ENCODE results near the gene ATP10A.

ATP10A gene

DNA sequence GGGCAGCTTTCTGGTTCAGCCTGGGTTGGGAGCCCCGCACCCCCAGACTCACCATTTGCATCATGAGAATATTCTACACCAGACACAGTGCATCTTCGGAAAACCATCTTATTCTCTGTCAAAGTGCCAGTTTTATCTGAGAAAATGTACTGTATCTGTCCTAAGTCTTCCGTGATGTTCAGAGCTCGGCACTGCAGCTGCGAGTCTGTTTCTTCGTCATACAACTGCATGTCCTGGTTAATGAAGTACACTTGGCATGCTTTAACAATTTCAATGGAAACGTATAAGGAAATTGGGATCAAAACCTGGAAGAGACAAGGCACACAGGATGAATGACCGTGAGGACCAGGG lies 141.5 kb downstream of the ATP10A start:
- no peak for DNase-seq (ENCODE audit: low spot score)
- no peak overlapping the region for H3K27ac ChIP-seq
- CTCF ChIA-PET: interaction anchor here (1.4 kb wide), 1 partner anchor 12 kb away, joined by 5 read pairs; no protein-coding TSS in a partner anchor
- POLR2A ChIA-PET (ENCODE audit: low non-redundant PET): no interaction called here
- TF ChIP-seq, protein P1, sequence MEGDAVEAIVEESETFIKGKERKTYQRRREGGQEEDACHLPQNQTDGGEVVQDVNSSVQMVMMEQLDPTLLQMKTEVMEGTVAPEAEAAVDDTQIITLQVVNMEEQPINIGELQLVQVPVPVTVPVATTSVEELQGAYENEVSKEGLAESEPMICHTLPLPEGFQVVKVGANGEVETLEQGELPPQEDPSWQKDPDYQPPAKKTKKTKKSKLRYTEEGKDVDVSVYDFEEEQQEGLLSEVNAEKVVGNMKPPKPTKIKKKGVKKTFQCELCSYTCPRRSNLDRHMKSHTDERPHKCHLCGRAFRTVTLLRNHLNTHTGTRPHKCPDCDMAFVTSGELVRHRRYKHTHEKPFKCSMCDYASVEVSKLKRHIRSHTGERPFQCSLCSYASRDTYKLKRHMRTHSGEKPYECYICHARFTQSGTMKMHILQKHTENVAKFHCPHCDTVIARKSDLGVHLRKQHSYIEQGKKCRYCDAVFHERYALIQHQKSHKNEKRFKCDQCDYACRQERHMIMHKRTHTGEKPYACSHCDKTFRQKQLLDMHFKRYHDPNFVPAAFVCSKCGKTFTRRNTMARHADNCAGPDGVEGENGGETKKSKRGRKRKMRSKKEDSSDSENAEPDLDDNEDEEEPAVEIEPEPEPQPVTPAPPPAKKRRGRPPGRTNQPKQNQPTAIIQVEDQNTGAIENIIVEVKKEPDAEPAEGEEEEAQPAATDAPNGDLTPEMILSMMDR (conservative IDR thresholded peaks at IDR 0.05; ENCODE audit: low read depth): no peak

DNA sequence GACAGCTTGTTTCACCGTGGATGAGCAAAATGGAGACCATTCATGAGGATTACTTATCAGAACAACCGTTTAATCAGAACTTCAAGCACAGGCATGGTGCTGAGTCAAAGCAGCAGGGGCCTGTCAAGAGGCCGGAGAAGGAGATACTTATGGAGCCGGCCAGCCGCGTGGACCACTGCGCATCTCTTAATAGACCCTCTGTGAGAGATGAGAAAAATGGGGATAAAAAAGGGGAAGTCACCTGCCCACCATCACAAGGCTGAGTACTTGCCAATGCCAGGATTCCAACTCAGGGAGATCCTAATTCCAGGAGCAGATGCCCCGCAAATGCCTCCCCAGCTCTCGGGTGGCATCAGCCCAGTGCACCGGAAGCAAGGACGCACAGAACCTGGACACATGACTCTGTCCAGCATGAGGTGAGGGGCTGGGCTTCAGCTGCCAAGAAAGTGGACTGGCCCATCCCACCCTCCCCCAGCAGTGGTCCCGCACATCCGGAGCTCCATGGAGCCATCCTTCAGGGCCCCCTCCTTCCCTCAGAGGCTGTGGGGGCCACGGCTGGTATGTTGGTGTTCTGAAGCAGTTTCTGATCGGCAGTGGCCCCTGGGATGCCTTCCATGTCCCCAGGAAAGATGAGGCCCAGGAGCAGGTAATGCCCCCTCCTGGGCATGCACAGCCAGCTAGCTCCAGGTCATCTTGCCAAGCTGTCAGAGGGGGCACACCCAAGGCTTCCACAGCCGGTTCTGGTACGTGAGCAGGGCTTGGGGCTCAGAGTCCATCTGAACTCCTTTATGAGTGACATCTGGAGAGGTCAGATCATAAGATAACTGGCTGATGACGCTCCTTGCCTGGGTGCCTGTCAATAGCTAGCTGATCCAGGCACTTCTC lies 143.8 kb downstream of the ATP10A start:
- TF ChIP-seq, protein P1 (conservative IDR thresholded peaks at IDR 0.05; ENCODE audit: low read depth): no peak
- no peak overlapping the region for H3K27ac ChIP-seq
- ChIA-PET CTCF (no interaction called here), POLR2A (ENCODE audit: low non-redundant PET) (no interaction called here)
- DNase-seq (ENCODE audit: low spot score): no peak

DNA sequence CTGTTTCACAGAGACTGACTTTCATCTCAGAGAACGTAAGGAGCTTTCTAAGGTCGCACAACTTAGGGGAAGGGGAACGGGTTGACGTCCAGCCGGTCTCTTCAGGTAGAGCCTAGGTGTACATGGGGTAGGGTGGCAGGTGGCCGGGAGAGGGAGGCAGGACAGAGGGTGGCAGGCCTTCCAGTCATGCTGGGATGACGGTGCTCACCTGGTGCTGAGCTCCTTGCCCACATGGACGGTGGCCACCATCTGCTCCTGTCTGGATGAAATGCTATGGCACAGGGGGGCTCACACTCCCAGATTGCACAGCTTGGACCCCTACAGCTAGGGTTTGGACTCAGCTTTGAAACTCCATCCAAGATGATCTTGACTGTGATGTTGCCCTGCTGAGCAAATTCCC lies 144.5 kb downstream of the ATP10A start:
- H3K27ac ChIP-seq: no peak overlapping the region
- POLR2A ChIA-PET (ENCODE audit: low non-redundant PET): no interaction called here
- DNase-seq (ENCODE audit: low spot score): no peak
- CTCF ChIA-PET: interaction anchor here (0.5 to 0.6 kb wide), 2 partner anchors 136 to 137 kb away, joined by 3 read pairs; no protein-coding TSS in a partner anchor
- TF ChIP-seq, protein P1 (conservative IDR thresholded peaks at IDR 0.05; ENCODE audit: low read depth): no peak

DNA sequence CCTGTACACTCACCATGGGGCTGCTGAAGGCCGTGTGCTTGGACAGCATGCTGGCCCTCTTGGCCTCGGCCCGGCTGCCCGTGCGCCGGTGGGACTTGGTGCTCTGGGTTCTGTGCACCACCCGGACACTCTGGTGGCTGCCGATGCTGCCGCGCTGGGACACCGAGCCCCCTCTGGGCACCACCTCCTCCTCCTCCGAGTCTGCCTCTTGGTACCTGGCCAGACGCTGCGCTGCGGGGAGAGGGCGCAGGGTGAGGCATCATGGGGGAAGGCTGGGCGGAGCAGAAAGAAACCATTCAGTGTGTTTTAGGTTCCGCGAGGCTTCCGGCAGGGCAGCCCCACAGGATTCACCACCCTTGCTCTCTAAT lies 145.0 kb downstream of the ATP10A start:
- no peak for DNase-seq (ENCODE audit: low spot score)
- TF ChIP-seq, protein P1 (conservative IDR thresholded peaks at IDR 0.05; ENCODE audit: low read depth): no peak
- CTCF ChIA-PET: interaction anchor here (0.5 to 0.6 kb wide), 2 partner anchors 135 to 137 kb away, joined by 3 read pairs; no protein-coding TSS in a partner anchor
- POLR2A ChIA-PET (ENCODE audit: low non-redundant PET): no interaction called here
- no peak overlapping the region for H3K27ac ChIP-seq

GRCh38 chr15:25717457-25718168 lies 145.5 kb downstream of the ATP10A start:
- ChIA-PET POLR2A (ENCODE audit: low non-redundant PET) (no interaction called here), CTCF (interaction anchor here (0.6 to 1.0 kb wide), 2 partner anchors 10 to 135 kb away, joined by 3 read pairs; no protein-coding TSS in a partner anchor)
- TF ChIP-seq, protein P1 (conservative IDR thresholded peaks at IDR 0.05; ENCODE audit: low read depth): no peak
- no peak for DNase-seq (ENCODE audit: low spot score)
- H3K27ac ChIP-seq: no peak overlapping the region

DNA sequence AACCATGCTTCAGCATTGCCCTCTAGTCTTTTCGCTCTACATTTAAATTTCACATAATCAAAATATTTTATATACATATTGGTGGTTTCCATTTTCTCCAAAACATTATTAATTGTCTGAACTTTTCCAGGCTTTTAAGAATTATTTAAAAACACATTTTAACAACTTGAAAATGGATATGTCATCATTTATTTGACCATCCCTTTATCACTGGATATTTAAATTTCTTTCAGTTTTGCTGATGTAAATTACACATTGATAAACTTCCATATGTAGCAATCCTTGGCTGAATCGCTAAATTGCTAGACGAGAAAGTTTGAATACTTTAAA lies 146.0 kb downstream of the ATP10A start:
- POLR2A ChIA-PET (ENCODE audit: low non-redundant PET): no interaction called here
- no peak overlapping the region for H3K27ac ChIP-seq
- TF ChIP-seq, protein P1 (conservative IDR thresholded peaks at IDR 0.05; ENCODE audit: low read depth): no peak
- no peak for DNase-seq (ENCODE audit: low spot score)
- CTCF ChIA-PET: interaction anchor here (1.0 kb wide), 1 partner anchor 11 kb away, joined by 3 read pairs; no protein-coding TSS in a partner anchor
